K562 (cell line): Measurements from ENCODE around the gene IL12RB1. TPM values are rescaled to one million over a fixed set of nuclear protein-coding genes. Genes with fewer than 3 reads are reported as not detected.
A peak's percentile ranks its signal among the peaks of the same experiment; 100 is the strongest.

Experiments
- BRD9 ChIP-seq: fragments of 450-650 bp; IDR thresholded peaks from 2 replicates; pipeline ENCODE4 v1.6.1; 2018; ENCODE audit warnings: low read depth; ENCODE audit not compliant: partially characterized antibody
- COPS2 ChIP-seq: fragments of 450-650 bp; conservative IDR thresholded peaks from 2 replicates; pipeline ENCODE4 v1.6.1; 2016; ENCODE audit warnings: mild to moderate bottlenecking, moderate library complexity
- ETS1 ChIP-seq: conservative IDR thresholded peaks from 2 replicates; pipeline ENCODE4 v1.6.1; 2011; ENCODE audit warnings: low read depth, mild to moderate bottlenecking, low read length; ENCODE audit not compliant: control insufficient read depth
- FOXM1 ChIP-seq, 2 experiments: fragments of 450-650 bp in 1 of 2; sonication (generic) in 1 of 2; formaldehyde crosslinking in 1 of 2; IDR thresholded peaks; 2 replicates each; pipeline versions ENCODE4 v1.6.1 to v1.9.0; 2017 to 2022; ENCODE audit warnings: low read depth in 2 of 2, mild to moderate bottlenecking in 2 of 2, missing genetic modification reagents in 1 of 2, moderate library complexity in 1 of 2
- HNRNPH1 ChIP-seq: fragments of 200-400 bp; formaldehyde crosslinking; optimal IDR thresholded peaks from 2 replicates; pipeline ENCODE3; 2017; ENCODE audit warnings: low read depth, mild to moderate bottlenecking, low read length, moderate library complexity
- MBD1 ChIP-seq: fragments of 250-450 bp; sonication (Bioruptor Pico); IDR thresholded peaks from 2 replicates; pipeline ENCODE4 v1.8.0; 2022; ENCODE audit warnings: inconsistent platforms
- MLX ChIP-seq, 2 experiments: fragments of 450-650 bp in 1 of 2; sonication (generic) in 1 of 2; formaldehyde crosslinking; conservative IDR thresholded peaks; 2 replicates each; pipeline versions ENCODE4 v1.4.0 to v1.8.1; 2020 to 2022; ENCODE audit warnings: mild to moderate bottlenecking in 1 of 2, missing genetic modification reagents in 1 of 2
- NCOA1 ChIP-seq: fragments of 450-650 bp; IDR thresholded peaks from 2 replicates; pipeline ENCODE4 v1.6.1; 2016; ENCODE audit warnings: low read depth
- PHF20 ChIP-seq: fragments of 450-650 bp; IDR thresholded peaks from 2 replicates; pipeline ENCODE4 v1.6.1; 2018; ENCODE audit not compliant: partially characterized antibody
- POU5F1 ChIP-seq: fragments of 150-350 bp; IDR thresholded peaks from 2 replicates; pipeline ENCODE4 v1.6.1; 2014; ENCODE audit warnings: borderline replicate concordance, low read length, low read depth, mild to moderate bottlenecking; ENCODE audit not compliant: partially characterized antibody
- RBM15 ChIP-seq: fragments of 200-400 bp; formaldehyde crosslinking; IDR thresholded peaks from 2 replicates; pipeline ENCODE4 v1.6.1; 2018; ENCODE audit warnings: mild to moderate bottlenecking, low read length, moderate library complexity; ENCODE audit not compliant: insufficient read depth
- SRF ChIP-seq, 2 experiments: fragments of 250-450, 450-650 bp in 1 of 2; sonication (Bioruptor Pico) in 1 of 2; sonication (generic) in 1 of 2; formaldehyde crosslinking; IDR thresholded peaks; 2 replicates each; pipeline versions ENCODE4 v1.5.0 to v1.5.1; 2020 to 2022; ENCODE audit warnings: mild to moderate bottlenecking in 1 of 2, missing genetic modification reagents in 1 of 2
- TCF3 ChIP-seq: sonication (generic); formaldehyde crosslinking; IDR thresholded peaks from 2 replicates; pipeline ENCODE4 v1.4.0; 2020; ENCODE audit warnings: mild to moderate bottlenecking, missing genetic modification reagents
- XRCC5 ChIP-seq: fragments of 200-400 bp; formaldehyde crosslinking; IDR thresholded peaks from 2 replicates; pipeline ENCODE4 v1.6.1; 2017; ENCODE audit warnings: low read depth, mild to moderate bottlenecking, low read length
- ZKSCAN8 ChIP-seq: fragments of 200-800 bp; sonication (Bioruptor generic); IDR thresholded peaks from 2 replicates; pipeline ENCODE4 v1.6.1; 2016; ENCODE audit warnings: missing genetic modification characterization, missing compliant biosample characterization
- ZNF184 ChIP-seq: sonication (generic); formaldehyde crosslinking; IDR thresholded peaks from 2 replicates; pipeline ENCODE4 v1.5.0; 2020; ENCODE audit warnings: missing genetic modification reagents
- ZNF717 ChIP-seq: fragments of 250-450 bp; sonication (Bioruptor Pico); IDR thresholded peaks from 2 replicates; pipeline ENCODE4 v1.5.0; 2021
- polyA plus RNA-seq, 8 experiments: library from polyadenylated mRNA; depleted of rRNA in 4 of 8; stranded (reverse) in 5 of 8; unstranded in 3 of 8; fragments of >200 nt; fragmentation: Nextera tagmentation in 2 of 8; fragmentation: Illumina TruSeq in 1 of 8; extraction: Ambion mirVana in 2 of 8; extraction: Trizol in 1 of 8; gene quantifications; 2 replicates each; pipeline versions ENCODE4 v1.2.1 to v1.2.3, GENCODE V29; 2011 to 2014; ENCODE audit warnings: inconsistent platforms in 1 of 8, missing spikeins in 1 of 8
- total RNA-seq, 7 experiments: library from RNA; depleted of rRNA in 6 of 7; stranded (reverse); fragments of >200 nt in 6 of 7; fragmentation: Illumina TruSeq in 2 of 7; extraction: Trizol in 2 of 7; gene quantifications; 2 replicates each; pipeline versions ENCODE4 v1.2.1 to v1.2.3, GENCODE V29; 2011 to 2021; ENCODE audit warnings: low replicate concordance in 1 of 7

Gene IL12RB1
- total and polyA plus RNA-seq, 9 of the 15 experiments (the other 6 are each of a cell fraction or from before 2014, with no cell fraction given), result 0.04 to 0.07 (median 0.06) TPM; not detected in 5

GRCh38 chr19:18117692-18118378, 31.1 kb upstream of the IL12RB1 start (continued):
- TF ChIP-seq PHF20 (no peak), POU5F1 (no peak), MLX (CRISPR knock-in tag; conservative IDR thresholded peaks at IDR 0.05) (no peak), TCF3 (CRISPR knock-in tag) (no peak), ZKSCAN8 (CRISPR knock-in tag) (no peak), ZNF717 (CRISPR knock-in tag) (no peak), SRF (CRISPR knock-in tag; IDR thresholded peaks at IDR 0.05) (no peak), NCOA1 (no peak), ZNF184 (CRISPR knock-in tag) (no peak), FOXM1 (IDR thresholded peaks at IDR 0.05; ENCODE audit: low read depth) (no peak), FOXM1 (CRISPR knock-in tag; IDR thresholded peaks at IDR 0.05; ENCODE audit: low read depth) (no peak), MBD1 (no peak), XRCC5 (no peak), HNRNPH1 (no peak), BRD9 (no peak), ETS1 (peak; percentile 69), COPS2 (no peak), RBM15 (no peak)
